Right kidney (tissue), 1 donor: ENCODE results near the gene MED13.
A peak's percentile ranks its signal among the peaks of the same experiment; 100 is the strongest.
"Not testable (repeated sequence)": the region's sequence is repeated elsewhere in the genome, so short reads cannot be mapped to it uniquely, and the experiment has no call there.

Source experiments
- DNase-seq: peaks from one replicate; pipeline ENCODE4 v3.0.0-alpha.2; 2016

MED13 gene

DNA sequence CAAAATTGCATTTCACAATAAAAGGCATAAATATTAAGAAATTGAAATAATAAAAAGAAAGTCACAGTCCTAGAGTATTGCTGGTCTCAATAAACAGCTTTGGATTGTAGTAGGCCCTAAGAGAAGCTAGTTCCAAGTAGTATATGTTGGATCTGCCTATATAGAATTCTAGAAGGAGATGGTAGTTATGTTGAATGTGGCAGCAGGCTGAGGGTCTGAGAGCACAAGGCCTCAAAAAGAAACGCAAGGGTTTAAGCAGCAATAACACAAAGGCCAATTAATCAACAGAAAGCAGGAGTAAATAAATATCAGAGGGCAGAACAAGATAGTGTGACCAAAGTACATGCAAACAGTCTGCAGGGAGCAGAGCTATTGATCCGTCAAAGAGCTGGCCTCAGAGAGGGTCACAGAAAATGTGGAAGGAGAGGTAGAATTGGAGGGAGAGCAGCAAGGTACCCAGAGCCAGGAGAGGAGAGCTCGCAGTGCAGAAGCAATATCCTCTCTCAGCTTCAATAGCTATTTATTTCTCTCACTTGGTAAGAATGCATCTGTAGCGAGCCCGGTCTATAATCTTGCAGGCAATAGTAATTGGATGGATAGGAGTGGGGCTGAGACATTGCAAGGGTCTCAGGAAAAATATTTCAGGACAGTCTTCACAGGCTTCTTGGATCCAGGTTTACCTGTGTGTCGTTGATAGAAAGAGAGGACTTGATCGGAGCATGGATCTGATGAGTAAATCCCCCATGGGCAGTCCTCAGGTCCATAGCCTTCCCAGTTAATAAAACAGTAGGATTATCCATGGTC, 25.1 kb upstream of the MED13 start:
- no peak for DNase-seq

- DNase-seq = no peak
Measured at GRCh38 chr17:62089334-62089733, 24.3 kb upstream of the MED13 start.

GRCh38 chr17:62086737-62087136, 21.7 kb upstream of the MED13 start:
- no peak for DNase-seq

GRCh38 chr17:62085511-62086408, 20.7 kb upstream of the MED13 start:
- DNase-seq = no peak

GRCh38 chr17:62084585-62084984, 19.5 kb upstream of the MED13 start:
- no peak for DNase-seq

DNA sequence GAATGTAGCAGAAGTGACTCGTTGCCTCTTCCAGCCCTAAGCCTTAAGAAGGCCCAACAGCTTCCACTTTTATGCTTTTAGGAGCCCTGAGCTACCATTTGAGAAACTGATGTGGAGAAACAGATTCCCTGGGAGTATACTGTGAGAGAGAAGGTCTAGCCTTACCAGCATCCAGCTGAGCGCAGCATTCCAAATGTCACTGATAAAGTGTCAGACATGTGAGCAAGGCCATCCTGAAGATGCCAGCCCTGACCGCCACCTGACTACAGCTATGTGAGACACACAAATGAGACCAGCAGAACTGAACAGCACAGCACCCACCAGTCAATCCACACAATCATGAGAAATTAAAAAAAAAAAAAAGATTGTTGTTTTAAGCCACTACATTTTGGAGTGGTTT, 18.6 kb upstream of the MED13 start:
- no peak for DNase-seq

- DNase-seq = no peak
Measured at GRCh38 chr17:62080647-62081046, 15.6 kb upstream of the MED13 start.

- DNase-seq = no peak
Measured at GRCh38 chr17:62078009-62078408, 12.9 kb upstream of the MED13 start.

GRCh38 chr17:62076864-62077788, 12.0 kb upstream of the MED13 start:
- no peak for DNase-seq

GRCh38 chr17:62075308-62075815, 10.3 kb upstream of the MED13 start:
- DNase-seq = no peak

DNA sequence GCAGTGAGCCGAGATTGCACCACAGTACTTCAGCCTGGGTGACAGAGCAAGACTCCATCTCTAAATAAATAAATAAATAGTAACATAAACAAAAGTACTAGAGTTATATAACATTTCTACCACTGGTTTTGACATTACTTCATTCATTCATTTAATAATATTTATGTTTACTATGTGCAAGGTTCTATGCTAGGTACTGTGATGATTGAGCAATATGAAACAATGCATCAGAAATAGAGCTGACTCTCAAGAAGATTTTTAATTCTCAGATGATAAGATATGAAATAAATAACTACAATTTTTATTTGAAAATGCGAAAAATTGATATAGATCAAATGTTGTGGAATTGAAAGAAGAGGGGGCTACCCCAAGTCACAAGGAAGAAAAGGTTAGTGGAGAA, 8.9 kb upstream of the MED13 start:
- DNase-seq = no peak

DNA sequence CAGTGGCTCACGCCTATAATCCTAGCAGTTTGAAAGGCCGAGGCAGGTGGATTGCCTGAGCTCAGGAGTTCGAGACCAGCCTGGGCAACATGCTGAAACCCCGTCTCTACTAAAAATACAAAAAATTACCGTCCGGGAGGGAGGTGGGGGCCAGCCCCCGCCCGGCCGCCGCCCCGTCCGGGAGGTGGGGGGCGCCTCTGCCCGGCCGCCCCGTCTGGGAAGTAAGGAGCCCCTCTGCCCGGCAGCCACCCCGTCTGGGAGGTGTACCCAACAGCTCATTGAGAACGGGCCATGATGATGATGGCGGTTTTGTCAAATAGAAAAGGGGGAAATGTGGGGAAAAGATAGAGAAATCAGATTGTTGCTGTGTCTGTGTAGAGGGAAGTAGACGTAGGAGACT, 7.8 kb upstream of the MED13 start:
- DNase-seq = not testable (repeated sequence)

GRCh38 chr17:62070900-62071299, 5.8 kb upstream of the MED13 start:
- DNase-seq = no peak

DNA sequence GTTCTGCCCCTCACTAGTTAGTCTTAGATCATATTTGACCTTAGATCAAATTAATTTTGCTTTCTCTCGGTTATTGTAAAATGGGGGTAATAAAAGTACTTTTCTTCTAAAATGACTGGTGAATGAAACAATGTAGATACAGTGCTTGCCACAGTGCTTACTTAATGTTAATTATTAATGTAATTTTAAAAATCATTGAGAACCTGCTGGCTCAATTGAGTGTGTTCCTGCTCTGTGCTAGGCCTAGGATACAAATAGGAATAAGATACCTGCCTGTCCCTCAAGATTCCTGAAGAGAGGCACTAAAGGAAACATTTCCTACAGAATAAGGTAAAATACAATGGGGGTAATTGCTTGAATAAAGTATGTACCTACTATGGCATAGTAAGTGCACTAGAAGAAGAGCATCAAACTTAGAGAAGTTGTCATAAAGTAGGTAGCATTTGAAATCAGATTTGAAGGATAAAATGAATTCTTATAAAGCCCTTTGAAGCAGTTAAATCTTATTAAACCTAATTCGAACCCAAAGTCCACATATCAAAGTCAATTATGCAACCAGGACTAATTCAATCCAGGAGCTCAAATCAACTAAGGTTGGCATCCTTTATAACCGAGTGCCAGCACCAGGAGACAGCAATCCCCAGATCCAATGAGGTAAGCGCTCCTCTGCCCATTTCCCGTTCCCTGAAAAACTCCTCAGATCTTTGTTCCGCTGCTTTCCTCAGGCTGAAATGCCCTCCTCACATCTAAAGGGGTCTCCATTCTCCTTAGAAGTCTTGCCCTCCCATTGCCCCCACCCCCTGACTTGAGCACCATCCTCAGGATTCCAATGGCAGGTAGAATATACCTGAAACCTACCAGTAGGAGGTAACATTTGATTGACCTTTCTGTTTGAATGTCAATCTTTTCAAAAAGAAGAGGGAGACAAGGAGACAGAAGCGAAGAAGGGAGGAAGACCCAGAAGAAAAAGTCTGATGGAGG, 2.4 kb upstream of the MED13 start:
- no peak for DNase-seq

GRCh38 chr17:62065611-62066468, 762 bp upstream of the MED13 start:
- DNase-seq = peak; percentile 98

DNA sequence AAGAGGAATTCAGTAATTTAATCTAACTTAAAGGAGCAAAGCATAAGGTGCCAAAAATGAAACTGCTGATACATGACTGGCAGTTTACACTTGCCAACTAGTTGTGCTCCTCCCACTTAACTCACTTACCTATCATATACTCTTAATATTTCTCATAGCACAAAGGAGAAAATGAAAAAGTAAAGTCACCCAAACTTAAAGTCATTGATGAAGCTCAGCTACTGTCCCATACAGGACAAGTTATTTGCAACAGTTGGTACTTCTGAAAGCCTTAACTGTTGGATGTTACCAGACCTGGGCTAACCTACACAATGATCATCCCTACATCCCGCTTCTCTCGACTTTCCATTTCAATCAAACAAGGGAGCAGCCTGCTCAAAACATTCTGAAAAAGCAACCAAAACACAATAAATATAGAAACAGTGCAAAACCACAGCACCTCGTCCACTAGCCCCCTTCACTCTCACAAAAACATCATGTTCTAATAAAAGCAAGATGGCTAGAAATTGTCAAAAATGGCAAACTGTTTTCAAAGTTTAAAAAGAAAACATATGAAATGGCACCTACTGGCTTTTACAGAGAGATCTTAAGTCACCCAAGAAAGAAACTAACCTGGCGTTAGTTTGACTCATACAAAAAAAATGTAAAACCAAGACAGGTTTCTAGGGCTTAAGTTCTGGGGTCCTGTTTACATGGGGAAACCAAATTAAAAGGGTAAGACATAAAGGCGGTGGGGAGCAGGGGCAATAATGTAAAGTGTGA, 868 bp downstream of the MED13 start:
- DNase-seq = no peak

DNA sequence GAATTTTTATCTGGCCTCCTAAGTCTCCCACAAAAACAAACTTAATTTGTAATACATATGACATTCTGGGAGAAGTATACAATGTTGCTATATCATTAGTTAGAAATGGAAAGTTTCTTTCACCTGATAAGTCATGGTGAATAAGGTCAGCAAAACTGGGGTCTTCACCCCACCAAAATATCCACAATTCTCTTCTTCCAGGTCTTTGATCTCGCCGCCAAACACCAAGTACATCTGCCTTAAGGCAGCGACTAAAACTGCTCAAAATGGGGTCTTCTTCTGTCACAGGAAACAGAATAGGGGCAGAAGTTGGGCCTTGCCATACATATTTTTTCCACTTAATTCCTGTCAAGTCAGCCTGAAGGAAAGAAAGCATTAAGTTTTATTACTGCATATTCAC, 2.1 kb downstream of the MED13 start:
- no peak for DNase-seq

- DNase-seq = no peak
Measured at GRCh38 chr17:62062302-62062701, 2.8 kb downstream of the MED13 start.

- no peak for DNase-seq
Measured at GRCh38 chr17:62059414-62059813, 5.7 kb downstream of the MED13 start.
